Keratinocyte (primary cell): ENCODE data around the gene CD68. TPM values are rescaled to one million over a fixed set of nuclear protein-coding genes. Genes with fewer than 3 reads are reported as not detected.
A peak's percentile ranks its signal among the peaks of the same experiment; 100 is the strongest.

ENCODE experiments used
- DNase-seq: peaks from one replicate; pipeline ENCODE4 v3.0.0-alpha.2; 2011; ENCODE audit warnings: low read depth, missing footprints, low spot score
- FAIRE-seq: peaks from 2 replicates; lab custom pipeline; 2011; peaks lifted over from hg19 to GRCh38; lab: Jason Lieb, UNC
- H2AFZ ChIP-seq: 2 replicates; pipeline ENCODE4 v1.6.0; 2012; ENCODE audit warnings: low read length, control low read depth, inconsistent platforms; ENCODE audit not compliant: control insufficient read depth
- H3K27ac ChIP-seq: 2 replicates; pipeline ENCODE4 v1.5.1; 2011; ENCODE audit warnings: low read length; ENCODE audit not compliant: control insufficient read depth, insufficient read depth
- H3K27me3 ChIP-seq: 3 replicates; pipeline ENCODE4 v1.6.0; 2011; ENCODE audit warnings: low read length; ENCODE audit not compliant: control insufficient read depth, insufficient read depth; ENCODE audit errors: extremely low read depth
- H3K36me3 ChIP-seq, 2 experiments: 2 replicates in 1 of 2; 3 replicates in 1 of 2; pipeline ENCODE4 v1.5.1; 2011; ENCODE audit warnings: low read length in 2 of 2, mild to moderate bottlenecking in 1 of 2; ENCODE audit not compliant: control insufficient read depth in 2 of 2, insufficient read depth in 2 of 2; ENCODE audit errors: extremely low read depth in 1 of 2
- H3K4me1 ChIP-seq: 3 replicates; pipeline ENCODE4 v1.5.1; 2011; ENCODE audit warnings: low read length; ENCODE audit not compliant: control insufficient read depth, insufficient read depth; ENCODE audit errors: extremely low read depth
- H3K4me2 ChIP-seq: 3 replicates; pipeline ENCODE4 v1.6.0; 2011; ENCODE audit warnings: low read depth, low read length; ENCODE audit not compliant: control insufficient read depth, insufficient read depth; ENCODE audit errors: extremely low read depth
- H3K4me3 ChIP-seq, 3 experiments: fragments of 200-600 bp in 1 of 3; sonication (generic) in 1 of 3; 2 replicates in 2 of 3; 3 replicates in 1 of 3; pipeline ENCODE4 v1.5.1; 2011 to 2016; ENCODE audit warnings: low read length in 3 of 3, mild to moderate bottlenecking in 3 of 3, control low read depth in 2 of 3, inconsistent platforms in 1 of 3, low read depth in 1 of 3, mixed read lengths in 1 of 3, mixed run types in 1 of 3, moderate library complexity in 1 of 3; ENCODE audit not compliant: control insufficient read depth in 2 of 3, insufficient read depth in 2 of 3; ENCODE audit errors: extremely low read depth in 1 of 3
- H3K79me2 ChIP-seq: 2 replicates; pipeline ENCODE4 v1.6.0; 2012; ENCODE audit warnings: low read length; ENCODE audit not compliant: control insufficient read depth, insufficient read depth
- H3K9ac ChIP-seq: 3 replicates; pipeline ENCODE4 v1.6.0; 2011; ENCODE audit warnings: low read length; ENCODE audit not compliant: control insufficient read depth, insufficient read depth; ENCODE audit errors: extremely low read depth
- H3K9me1 ChIP-seq: 3 replicates; pipeline ENCODE4 v1.6.0; 2011; ENCODE audit warnings: low read length; ENCODE audit not compliant: control insufficient read depth, insufficient read depth; ENCODE audit errors: extremely low read depth
- H3K9me3 ChIP-seq: 2 replicates; pipeline ENCODE4 v1.5.1; 2012; ENCODE audit warnings: low read depth, low read length; ENCODE audit not compliant: control insufficient read depth
- H4K20me1 ChIP-seq: 3 replicates; pipeline ENCODE4 v1.6.0; 2011; ENCODE audit warnings: low read length; ENCODE audit not compliant: control insufficient read depth, insufficient read depth; ENCODE audit errors: extremely low read depth
- EZH2 ChIP-seq: IDR thresholded peaks from one replicate; pipeline ENCODE4 v1.6.1; 2012; ENCODE audit warnings: inconsistent platforms, mild to moderate bottlenecking, low read length, moderate library complexity
- dilution Hi-C: fragments of 300-500 bp; cut with MboI; formaldehyde crosslinking; loops from one replicate; pipeline ENCODE4 v1.7.0; 2020; ENCODE audit warnings: low sequenced_read_pairs; ENCODE audit not compliant: extremely low pct_ligation_motif_present
- polyA plus RNA-seq, 5 experiments: library from polyadenylated mRNA; depleted of rRNA in 3 of 5; stranded (reverse) in 3 of 5; stranded (forward) in 1 of 5; unstranded in 1 of 5; fragments of >200 nt; gene quantifications; 1 replicate in 1 of 5; 2 replicates in 3 of 5; 3 replicates in 1 of 5; pipeline versions ENCODE4 v1.2.1 to v1.2.3, GENCODE V29; 2011 to 2012; ENCODE audit warnings: missing spikeins in 2 of 5, low read depth in 1 of 5, low replicate concordance in 1 of 5
- TF ChIP-seq, protein P1 (sequence below), 3 experiments: IDR thresholded peaks in 1 of 3; conservative IDR thresholded peaks in 1 of 3; optimal IDR thresholded peaks in 1 of 3; 2 replicates in 2 of 3; 3 replicates in 1 of 3; pipeline versions ENCODE3 to v1.5.1; 2011; ENCODE audit warnings: low read length in 3 of 3, mild to moderate bottlenecking in 3 of 3, moderate library complexity in 2 of 3, control low read depth in 1 of 3, inconsistent platforms in 1 of 3; ENCODE audit not compliant: insufficient read depth in 2 of 3; ENCODE audit errors: extremely low read depth in 1 of 3

The CD68 gene
- polyA plus RNA-seq, 1 donor (not counting 4 experiments of a cell fraction or from before 2014, with no cell fraction given) = 14.0 TPM

DNA sequence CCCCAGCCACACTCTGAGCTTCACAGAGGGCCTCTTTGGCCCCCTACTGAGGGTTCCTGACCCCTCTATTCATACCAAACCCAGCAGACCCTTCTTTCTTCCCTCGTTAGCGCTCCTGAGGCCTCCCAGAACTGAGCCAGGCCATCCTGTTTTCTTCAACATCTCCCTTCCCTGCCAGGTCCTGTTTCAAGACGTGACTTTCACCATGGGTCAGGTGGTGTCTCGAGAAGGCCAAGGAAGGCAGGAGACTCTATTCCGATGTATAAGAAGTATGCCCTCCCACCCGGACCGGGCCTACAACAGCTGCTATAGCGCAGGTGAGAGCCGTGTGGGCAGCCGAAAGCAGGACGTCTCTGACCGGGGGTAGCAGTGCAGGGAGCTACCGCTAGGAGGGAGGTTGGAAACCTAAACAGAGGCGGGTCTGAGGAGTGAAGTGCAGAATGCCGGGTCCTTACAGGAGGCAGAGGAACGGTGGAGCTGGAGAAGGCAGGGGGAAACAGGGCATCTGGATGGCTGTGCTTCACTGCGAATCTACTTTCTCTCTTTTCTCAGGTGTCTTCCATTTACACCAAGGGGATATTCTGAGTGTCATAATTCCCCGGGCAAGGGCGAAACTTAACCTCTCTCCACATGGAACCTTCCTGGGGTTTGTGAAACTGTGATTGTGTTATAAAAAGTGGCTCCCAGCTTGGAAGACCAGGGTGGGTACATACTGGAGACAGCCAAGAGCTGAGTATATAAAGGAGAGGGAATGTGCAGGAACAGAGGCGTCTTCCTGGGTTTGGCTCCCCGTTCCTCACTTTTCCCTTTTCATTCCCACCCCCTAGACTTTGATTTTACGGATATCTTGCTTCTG lies 19.0 kb upstream of the CD68 start:
- peak overlapping the region; percentile 91 for H3K27ac ChIP-seq
- H3K36me3 ChIP-seq = peaks cover 5 to 17% of the 10 kb centered on the region in 2 experiments
- no peak for DNase-seq
- H3K9ac ChIP-seq = peak overlapping the region; percentile 75
- dilution Hi-C loops = no loop called here
- H3K4me2 ChIP-seq = peak overlapping the region; percentile 99
- no peaks in the 10 kb centered on the region for H3K27me3 ChIP-seq
- TF ChIP-seq, protein P1, sequence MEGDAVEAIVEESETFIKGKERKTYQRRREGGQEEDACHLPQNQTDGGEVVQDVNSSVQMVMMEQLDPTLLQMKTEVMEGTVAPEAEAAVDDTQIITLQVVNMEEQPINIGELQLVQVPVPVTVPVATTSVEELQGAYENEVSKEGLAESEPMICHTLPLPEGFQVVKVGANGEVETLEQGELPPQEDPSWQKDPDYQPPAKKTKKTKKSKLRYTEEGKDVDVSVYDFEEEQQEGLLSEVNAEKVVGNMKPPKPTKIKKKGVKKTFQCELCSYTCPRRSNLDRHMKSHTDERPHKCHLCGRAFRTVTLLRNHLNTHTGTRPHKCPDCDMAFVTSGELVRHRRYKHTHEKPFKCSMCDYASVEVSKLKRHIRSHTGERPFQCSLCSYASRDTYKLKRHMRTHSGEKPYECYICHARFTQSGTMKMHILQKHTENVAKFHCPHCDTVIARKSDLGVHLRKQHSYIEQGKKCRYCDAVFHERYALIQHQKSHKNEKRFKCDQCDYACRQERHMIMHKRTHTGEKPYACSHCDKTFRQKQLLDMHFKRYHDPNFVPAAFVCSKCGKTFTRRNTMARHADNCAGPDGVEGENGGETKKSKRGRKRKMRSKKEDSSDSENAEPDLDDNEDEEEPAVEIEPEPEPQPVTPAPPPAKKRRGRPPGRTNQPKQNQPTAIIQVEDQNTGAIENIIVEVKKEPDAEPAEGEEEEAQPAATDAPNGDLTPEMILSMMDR (optimal IDR thresholded peaks at IDR 0.05 in 1 of 3, IDR thresholded peaks at IDR 0.05 in 1 of 3, conservative IDR thresholded peaks at IDR 0.05 in 1 of 3; ENCODE audit: extremely low read depth in 1 of 3, insufficient read depth in 2 of 3, low read length in 3 of 3) = peak; percentile 73 to 83 (median 81)
- no peak for TF ChIP-seq EZH2
- peak; percentile 69 for FAIRE-seq
- no peaks in the 10 kb centered on the region for H3K9me1 ChIP-seq
- H3K9me3 ChIP-seq = no peaks in the 10 kb centered on the region
- no peaks in the 10 kb centered on the region for H4K20me1 ChIP-seq
- peaks cover 42% of the 10 kb centered on the region for H3K4me1 ChIP-seq
- H2AFZ ChIP-seq = no peak overlapping the region
- peak overlapping the region in 2 of 3 experiments; percentile 47 to 49 for H3K4me3 ChIP-seq
- H3K79me2 ChIP-seq = peaks cover 35% of the 10 kb centered on the region

DNA sequence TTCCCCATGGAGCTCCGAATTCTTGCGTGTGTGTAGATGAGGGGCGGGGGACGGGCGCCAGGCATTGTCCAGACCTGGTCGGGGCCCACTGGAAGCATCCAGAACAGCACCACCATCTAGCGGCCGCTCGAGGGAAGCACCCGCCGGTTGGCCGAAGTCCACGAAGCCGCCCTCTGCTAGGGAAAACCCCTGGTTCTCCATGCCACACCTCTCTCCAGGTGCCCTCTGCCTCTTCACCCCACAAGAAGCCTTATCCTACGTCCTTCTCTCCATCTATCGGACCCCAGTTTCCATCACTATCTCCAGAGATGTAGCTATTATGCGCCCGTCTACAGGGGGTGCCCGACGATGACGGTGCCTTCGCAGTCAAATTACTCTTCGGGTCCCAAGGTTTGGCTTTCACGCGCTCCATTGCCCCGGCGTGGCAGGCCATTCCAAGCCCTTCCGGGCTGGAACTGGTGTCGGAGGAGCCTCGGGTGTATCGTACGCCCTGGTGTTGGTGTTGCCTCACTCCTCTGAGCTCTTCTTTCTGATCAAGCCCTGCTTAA lies 18.3 kb upstream of the CD68 start:
- Histone ChIP-seq H3K27ac (peak overlapping the region; percentile 91), H3K4me3 (peak overlapping the region; percentile 75 to 86 (median 86)), H2AFZ (peak overlapping the region; percentile 85), H3K9me1 (no peaks in the 10 kb centered on the region), H4K20me1 (no peaks in the 10 kb centered on the region), H3K4me1 (peaks cover 42% of the 10 kb centered on the region), H3K9ac (peak overlapping the region; percentile 86), H3K9me3 (no peaks in the 10 kb centered on the region), H3K36me3 (peaks cover 8 to 24% of the 10 kb centered on the region in 2 experiments), H3K27me3 (no peaks in the 10 kb centered on the region), H3K79me2 (peaks cover 39% of the 10 kb centered on the region), H3K4me2 (peak overlapping the region; percentile 99)
- TF ChIP-seq EZH2 = no peak
- TF ChIP-seq, protein P1 (optimal IDR thresholded peaks at IDR 0.05 in 1 of 3, IDR thresholded peaks at IDR 0.05 in 1 of 3, conservative IDR thresholded peaks at IDR 0.05 in 1 of 3; ENCODE audit: extremely low read depth in 1 of 3, insufficient read depth in 2 of 3, low read length in 3 of 3) = peak; percentile 76 to 96 (median 92)
- DNase-seq (no peak), FAIRE-seq (peak; percentile 90)
- dilution Hi-C loops = no loop called here
